Hepatic stellate cell (primary cell): Measurements from ENCODE around the gene COPZ1.
"Not testable (repeated sequence)": the region's sequence is repeated elsewhere in the genome, so short reads cannot be mapped to it uniquely, and the experiment has no call there.

Source experiments
- DNase-seq: peaks from one replicate; pipeline ENCODE4 v3.0.0; 2011; ENCODE audit warnings: low spot score

The COPZ1 gene

DNA sequence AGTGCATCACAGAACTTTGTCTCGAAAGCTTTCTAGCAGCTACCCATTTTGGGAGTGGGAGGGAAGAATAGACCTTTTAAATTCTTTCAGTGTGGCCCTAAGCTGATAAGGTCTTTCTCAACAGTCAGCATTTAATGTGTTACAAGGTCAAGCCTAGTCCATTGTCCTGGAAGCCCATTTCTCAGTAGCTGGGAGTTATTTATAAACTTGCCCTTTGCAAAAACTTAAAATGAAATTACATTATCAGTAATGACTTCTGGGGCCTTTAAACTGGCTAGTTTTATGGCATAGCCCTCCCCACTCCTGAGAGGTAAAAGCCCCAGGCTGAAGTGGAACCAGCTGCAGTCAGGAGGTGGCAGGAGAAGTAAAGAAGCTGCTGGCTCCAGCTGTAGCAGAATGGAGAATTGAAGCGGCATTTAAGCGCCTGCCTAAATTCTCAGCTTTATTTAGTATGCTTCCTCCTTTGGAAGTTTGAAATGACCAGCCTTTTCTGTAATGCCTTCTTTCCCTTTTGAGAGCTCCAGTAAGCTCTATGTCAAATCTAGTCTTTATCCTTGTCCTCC lies 12.4 kb downstream of the COPZ1 start:
- no peak for DNase-seq

DNA sequence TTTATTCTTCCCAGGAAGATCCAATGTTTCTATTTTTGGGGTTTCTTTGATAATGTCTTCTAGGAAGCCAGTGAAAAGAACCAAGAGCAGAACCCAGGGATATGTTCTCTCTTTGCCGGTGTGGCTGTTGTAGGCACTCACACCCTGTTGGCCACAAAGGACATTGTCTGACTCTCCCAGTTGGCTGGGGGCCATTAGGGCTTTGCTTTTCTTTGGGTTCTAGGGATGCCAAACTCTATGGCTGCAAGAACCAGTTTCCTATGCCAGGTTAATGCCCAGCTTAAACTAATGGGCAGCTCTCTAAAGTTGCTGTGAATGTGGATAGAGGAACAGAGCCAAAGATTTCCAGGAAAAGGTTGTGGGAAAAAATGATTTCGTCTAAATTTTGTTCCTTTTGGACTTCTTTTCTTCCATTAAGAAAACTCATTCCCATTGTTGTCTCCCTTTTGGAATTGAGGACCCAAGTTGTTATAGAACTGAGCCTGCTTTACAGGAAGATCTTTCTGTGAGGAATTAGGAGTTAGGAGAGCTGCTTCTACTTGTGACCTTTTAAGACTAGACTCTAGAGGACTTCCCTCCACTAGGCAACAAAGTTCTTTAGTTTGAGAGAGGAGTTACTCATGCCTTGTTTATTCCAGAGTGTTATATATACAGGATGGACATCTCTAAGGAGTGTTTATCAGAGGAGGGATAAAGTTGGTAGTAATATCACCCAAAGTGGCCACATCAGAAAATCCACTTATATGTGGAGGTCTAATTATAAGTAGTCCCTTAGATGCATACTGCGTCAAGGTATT lies 13.1 kb downstream of the COPZ1 start:
- DNase-seq = no peak

DNA sequence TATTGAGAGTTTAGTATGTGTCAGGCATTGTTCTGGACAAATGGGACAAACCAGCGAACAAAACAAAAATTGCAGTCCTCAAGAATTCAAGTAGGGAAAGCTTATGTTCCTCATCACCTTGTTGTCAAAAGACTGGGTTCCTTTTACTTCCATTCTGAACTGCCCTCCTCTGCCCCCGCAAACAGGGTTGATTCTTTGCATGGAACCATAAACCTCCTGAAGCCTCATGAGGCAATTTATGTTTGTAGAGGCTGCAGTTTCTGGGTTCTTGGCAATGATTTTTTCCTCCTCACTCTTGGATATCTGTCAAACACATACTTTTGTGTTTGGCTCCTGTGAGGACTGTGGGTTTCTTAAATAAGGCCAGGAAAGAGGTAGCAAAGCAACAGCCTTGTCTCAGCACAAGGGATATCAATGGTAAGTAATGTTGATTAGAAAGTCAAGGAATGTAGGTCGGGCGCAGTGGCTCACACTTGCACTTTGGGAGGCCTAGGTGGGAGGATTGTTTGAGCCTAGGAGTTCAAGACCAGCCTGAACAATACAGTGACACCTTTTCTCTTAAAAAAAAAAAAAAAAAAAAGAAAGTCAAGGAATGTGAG lies 13.9 kb downstream of the COPZ1 start:
- no peak for DNase-seq

DNA sequence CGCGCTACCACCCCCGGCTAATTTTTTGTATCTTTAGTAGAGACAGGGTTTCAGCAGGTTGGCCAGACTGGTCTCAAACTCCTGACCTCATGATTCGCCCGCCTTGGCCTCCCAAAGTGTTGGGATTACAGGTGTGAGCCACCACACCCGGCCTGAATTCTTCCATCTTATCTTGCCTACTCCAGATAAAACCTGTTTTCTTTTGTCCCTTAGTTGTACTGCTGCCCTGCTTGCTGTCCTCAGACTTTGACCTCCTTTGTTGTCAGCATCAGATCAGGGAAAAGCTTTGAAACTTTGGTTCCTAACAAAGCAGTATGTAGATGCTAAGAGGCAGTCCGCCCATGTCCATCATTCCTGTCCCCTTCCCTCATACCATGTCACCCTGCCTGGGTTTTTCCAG lies 15.9 kb downstream of the COPZ1 start:
- DNase-seq = no peak

DNA sequence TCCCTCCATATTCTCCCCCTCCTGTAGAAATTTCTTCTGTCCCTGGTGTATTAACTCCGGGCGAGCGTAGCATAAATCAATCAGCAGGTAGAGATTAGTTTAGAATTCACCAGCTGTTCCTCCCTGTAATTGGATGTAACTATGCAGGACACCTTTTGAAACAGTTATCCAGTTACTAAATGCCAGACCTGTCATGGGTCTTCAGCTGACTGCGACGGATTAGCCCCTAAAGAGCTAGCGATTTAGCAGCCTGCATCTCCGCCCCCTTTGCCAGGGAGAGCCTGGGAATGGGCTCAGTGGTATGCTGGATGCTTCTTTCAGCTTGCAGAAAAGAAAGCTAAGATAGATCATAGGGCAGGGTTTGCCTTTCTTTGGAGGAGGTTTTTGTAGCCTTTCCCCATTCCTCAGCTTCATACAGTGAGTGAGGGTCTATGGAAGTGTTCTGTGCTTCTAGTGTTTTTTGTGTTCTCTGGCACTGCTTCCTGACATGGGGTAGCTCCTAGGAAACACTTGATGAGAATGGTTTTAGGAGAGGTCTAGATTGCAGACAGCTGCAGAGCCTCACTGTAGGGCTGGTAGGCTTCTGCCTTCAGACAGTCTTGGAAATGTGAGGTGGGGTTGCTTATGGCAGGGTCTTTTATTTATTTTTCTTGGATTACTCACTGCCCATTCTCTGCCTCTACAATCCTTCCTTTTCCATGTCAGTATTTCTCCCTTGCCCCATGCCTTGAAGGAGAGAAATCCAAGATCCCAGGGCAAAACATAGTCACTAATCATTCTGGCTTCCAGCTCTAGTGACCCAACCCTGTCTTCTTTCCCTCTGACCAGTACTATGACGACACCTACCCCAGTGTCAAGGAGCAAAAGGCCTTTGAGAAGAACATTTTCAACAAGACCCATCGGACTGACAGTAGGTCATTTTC lies 16.7 kb downstream of the COPZ1 start:
- no peak for DNase-seq

DNA sequence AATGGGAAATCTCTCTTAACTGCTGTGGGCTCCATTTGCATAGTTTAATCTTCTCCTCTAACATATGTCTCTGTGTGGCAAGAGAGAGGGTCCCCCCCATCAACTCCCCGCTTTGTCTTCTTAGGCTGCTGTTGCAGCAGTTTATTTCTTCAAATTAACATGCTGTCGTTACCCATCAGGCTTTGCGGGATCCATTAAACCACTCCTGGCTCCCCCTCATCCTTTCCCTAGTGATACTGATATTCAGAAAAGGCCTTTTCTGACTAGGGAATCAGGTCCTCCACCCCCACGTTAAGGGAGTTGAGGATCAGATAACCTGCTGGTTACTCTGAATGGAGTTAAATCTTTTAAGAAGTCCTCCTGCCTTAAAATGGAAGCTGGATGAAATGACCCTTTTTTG lies 24.1 kb downstream of the COPZ1 start:
- DNase-seq = no peak

DNA sequence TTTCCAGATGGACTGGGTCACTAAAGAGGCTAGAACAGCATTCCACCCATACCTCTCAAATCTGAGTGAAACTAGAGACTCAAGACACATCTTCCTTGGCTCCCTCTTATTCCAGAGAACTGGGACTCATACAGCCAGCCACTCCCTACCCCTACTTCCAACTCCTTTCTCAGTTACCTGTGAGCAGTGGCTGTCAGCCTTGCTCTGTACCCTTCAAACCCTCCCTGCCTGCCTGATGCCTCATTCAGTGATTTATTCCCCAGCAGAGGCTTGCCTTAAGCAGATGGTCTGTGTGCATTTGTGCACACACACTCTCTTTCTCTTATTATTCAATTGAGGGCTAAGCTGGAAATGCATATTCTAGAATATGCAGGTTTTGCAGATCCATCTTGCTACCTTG lies 24.7 kb downstream of the COPZ1 start:
- DNase-seq = no peak

DNA sequence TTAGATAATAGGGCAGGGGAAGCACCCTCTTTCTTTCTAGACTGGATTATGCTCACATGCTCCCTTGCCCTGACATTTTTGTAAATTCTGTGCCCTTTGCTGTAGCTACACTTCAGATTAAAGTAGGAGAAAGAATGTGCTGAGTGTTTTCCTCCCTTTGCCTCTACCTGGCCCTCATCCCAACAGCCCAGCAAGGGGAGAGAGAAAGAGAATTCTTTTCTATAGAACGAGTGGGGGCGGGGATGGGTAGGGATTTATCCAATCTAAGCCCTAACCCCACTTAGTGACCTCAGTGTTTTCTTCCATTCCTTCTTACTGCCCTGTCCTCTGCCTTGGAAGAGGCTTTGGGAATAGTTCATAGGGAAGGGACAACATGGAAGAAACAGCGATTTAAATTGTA lies 25.8 kb downstream of the COPZ1 start:
- no peak for DNase-seq

DNA sequence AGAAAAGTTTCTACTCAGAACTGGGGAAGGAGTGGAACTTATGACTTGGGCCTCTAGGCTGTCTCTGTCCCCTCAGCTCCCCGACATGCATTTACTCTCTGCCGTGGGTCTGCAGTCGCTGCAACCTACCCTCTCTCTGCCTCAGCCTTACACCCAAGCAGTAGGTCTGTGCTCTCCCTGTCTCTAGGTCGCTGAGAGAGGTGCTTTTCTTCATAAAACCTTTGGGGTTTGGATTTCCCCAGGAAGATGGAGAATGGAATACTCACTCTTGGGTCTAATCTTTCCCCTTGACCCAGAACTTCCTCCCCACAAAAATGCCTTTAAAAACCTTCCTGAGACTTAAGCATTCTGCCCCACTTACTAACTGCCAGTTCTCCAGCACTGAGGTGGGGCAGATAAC lies 26.4 kb downstream of the COPZ1 start:
- DNase-seq = no peak

DNA sequence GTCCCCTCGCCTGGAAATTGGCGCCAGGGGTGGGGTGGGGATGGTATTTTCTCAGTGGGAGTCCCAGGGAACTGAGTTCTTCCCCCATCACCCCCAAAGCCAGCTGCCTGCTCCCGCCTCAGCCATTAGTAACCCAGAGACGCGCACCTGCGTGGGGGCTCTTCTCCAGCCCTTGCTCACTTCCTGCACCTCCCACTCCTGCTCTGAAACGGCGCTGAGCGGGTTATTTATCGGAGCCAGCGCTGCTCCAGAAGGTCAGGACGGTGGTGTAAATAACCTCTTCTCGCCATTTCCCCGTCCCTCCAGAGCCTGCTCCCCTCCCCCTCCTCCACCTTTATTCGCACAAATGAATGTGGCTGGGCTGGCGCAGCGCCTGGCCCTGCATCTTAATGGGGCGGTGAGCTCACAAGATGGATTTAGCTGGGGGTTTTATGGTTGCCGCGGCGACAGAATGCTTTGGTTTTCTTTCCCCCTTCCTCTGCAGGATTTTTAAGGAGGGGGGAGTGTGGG lies 27.1 kb downstream of the COPZ1 start:
- no peak for DNase-seq

DNA sequence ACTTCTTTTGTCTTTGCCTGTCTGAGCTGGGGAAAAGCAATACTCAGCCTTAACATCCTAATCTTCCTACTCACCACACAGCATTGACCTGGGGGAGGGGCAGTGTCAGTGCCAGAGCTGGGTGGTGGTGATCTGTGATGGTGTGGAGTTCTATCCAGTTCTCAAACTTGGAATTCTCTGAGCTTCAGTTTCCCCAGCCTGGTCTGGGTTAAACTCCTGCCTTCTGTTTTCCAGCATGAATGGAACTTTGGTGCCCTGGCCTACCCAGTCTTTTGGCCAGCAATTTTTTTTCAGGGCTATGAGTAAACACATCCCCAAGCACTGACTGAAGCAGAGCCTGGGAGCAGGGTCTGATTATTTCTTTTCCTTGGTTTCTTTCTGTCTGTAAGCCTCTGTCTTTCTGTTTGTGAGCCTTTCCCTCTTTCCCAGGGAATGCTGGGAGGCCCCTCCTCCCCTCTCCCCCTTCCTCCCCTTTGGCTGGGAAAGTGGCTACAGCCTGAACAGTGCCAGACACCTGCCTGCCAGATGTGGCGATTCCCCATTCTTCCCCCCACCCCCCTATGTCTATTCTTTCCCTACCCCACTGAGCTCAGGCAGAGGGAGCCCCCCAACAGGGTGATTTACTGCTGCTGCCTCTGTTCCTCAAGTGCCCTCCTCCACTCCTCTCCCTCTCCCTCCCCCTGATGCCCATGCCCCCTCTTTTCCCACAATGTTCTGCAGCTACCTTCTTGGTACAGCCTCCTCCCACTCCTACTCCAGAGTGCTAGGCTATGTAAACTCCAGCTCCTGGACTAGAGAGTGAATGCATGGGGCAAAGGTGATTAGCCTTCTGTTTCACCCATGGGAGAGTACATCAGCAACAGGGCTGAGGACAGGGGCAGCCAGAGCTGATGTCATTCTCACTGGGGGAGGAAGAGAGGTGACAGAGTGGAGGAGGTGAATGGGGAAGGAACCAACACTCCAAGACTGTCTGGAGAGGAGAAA lies 28.3 kb downstream of the COPZ1 start:
- no peak for DNase-seq

DNA sequence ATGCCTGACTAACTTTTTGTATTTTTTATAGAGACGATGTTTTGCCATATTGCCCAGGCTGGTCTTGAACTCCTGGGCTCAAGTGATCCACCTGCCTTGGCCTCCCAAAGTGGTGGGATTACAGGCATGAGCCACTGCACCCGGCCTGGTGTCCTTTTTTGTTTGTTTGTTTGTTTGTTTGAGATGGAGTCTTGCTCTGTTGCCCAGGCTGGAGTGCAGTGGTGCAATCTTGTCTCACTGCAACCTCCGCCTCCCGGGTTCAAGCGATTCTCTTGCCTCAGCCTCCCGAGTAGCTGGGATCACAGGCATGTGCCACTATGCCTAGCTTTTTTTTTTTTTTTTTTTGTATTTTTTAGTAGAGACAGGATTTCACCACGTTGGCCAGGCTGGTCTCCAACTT lies 29.3 kb downstream of the COPZ1 start:
- not testable (repeated sequence) for DNase-seq

DNA sequence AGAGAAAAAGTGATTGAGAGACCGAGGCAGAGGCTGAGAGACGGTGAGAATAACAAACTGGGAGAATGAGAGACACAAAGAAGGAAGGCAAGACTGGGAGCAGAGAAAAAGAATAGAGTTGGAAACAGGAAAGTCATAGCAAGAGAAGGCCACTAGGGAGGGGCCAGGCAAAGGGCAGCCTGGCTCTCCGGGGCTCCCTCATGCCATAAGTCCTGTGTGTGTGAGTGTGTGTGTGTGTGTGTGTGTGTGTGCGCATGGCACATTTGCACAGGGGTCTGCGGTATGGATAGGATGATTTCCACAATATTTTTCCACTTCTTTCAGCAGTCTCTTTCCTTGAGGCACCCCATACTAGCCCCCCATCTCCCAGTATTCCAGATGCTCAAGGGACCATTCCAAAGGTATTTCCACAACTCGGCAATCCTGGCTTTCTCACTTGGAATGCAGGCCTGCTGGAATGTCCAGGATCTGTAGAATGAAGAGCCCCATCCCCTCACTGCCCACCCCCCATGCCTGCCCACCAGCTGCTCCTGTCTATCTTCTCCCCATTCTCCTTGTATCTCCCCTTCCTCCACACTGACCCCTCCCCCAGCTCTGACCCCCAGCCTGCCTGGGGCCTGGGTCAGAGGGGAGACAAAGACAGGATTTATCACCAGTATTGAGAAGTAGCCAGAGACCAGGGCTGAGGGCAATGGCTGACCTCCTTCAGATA lies 30.3 kb downstream of the COPZ1 start:
- no peak for DNase-seq

DNA sequence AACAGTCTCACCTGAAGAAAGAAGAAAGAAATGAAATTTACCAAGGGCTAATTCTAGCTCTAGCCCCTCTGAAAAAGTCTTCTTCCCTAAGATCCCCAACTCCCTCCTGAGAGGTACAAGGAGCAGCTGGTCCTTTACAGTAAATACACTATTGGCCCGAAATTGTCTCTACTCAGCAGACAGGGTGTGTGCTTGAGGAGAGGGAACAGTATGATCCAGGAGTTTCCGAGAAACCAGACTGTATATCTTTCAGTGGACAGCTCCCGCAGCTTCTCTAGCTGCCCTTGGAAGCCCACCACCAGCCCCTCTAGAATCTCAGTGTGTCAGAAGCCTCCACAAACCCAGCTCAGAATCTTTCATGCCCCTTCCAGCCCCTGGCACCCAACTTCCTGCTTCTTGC lies 31.3 kb downstream of the COPZ1 start:
- no peak for DNase-seq

DNA sequence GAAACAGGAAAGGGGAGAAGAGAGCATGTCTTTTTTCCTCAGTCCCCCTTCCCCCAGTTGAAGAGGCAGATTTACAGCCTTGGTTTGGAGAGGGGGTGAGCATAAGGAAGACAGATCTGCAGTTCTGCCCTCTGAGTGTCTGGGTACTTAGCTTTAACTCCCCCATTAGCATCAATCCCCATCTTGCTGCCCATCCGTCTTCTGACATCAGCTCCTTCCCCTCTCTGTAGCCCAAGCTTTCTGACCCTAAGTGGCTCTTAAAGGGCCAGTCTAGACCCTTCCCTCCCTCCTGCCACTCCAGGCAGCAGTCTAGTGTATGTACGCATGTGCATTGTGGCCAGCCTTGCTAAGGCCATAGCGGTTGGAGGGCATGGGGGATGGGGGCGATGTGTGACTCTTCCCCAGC lies 32.0 kb downstream of the COPZ1 start:
- no peak for DNase-seq

DNA sequence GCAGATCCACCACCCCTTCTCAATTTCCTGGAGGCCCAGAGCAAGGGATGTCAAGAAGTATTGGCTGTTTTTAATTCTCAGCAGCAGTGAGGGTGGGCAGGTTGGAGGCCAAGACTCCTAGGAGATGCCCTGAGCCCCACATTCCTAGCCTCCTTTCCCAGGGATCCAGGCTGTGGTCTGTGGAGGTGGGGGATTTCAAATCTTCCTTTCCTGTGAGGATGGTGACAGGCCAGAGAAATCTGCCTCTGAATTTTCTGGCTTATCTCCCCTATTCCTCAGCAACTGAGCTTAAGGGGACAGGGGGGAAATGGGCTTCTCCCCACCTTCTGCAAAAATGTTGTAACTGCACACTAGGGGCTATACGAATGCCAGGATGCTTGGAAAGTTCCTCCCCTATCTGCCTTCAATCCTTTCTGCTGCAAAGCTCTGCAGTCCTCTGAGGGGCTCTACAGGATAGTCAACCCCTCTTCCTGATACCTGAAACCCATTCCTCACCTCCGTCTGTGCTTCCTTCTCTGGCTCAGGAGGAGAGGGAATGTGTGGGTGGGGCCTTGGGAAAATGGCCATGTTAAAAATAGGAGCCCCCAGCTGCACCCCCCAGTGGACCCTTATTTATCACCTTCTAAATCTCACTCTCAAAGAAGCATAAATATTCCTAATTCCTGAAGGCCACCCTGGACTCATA lies 32.7 kb downstream of the COPZ1 start:
- DNase-seq = no peak

DNA sequence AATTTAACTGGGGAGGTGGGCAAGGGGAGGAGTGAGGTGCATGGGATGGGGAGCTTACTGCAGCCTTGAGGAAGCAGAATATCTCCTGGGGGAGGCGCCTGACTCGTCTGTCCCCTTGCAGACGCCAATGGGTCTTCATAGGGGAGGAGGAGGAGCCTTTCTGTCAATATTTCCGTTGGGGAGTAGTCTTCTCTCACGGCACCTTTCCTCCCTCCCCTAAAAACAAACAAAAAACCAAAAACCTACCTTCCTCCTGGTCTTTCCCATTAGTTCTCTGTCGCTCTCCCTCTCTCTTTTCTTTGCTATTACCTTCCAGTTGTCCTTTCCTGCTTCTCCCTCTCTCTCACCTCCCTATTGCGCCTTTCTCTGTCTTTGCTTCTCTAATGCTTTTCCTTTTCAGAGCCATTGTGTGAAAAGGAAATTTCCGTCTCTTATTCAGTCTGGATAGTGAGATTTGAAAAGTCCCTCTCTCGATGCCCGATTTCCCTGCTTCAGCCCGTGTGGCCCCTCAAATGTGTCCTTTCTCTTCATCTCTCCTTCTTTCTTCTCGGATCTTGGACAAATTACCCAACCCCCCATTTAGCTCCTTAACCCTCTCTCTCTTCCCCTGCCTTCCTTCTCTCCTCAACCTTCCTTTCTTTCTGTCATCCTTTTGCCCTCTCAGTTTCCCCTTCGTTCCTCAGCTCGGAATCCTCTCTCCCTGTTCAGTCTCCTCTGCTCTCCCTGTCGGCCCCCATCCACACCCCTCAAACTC lies 33.4 kb downstream of the COPZ1 start:
- DNase-seq = no peak

DNA sequence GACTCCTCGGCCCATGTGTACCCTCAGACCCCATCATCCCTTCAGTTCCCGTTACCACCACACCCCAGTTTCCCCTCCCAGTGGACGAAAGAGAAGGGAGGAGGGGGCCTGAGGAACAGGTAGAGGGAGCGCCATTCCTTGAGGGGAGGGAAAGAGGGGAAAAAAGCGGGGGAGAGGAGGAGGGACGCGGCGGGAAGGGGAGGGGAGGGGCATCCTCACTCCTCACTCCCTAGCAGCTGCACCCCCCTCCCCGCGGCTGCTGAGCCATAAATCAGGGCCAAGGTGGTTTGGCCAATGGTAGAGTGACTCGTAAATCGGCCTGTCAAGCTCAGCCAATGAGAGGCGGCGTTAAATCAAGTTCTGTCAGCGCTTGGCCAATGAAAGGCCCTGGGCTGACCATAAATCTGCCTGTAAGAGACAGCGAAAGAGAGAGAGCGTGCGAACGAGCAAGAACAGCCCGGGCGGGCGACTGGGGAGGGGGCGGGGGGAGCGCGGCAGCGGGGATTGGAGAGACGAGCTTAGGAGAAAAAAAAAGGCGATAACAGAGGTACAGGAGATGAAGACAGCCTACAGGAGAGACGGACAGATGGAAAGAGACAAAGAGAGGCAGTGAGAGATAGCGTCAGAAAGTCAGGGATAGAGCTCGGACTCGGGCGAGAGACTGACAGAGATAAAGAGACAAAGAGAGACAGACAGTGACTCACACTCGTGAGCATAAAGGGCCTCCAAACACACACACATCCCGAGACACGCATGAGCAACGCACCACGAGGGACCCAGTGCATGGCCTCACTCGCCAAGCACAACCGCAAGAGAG lies 34.2 kb downstream of the COPZ1 start:
- peak; percentile 99 for DNase-seq
